Measurements from ENCODE around the gene C1orf52.

DNA sequence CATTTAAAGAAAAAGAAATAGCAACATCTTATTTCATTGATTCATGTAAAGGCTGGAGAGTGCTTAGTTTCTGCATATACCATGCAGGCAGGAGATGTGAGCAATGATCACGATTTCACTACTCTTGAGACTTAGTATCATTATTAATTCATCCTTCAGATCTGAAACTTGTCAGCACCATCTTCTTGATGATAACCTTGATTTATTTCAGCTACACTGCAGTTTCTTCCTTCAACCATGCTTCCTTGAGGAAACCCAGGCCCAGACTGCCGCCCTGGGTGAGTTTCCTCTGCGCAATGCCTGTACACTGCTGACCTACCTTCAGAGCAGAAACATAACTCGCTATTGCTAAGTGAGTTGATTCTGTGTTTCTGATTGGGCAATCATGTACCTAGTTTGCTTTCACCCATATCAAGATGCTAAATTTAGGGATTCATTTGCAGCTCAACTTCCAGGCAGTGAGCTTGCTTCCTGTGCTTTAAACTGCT, 30.4 kb upstream of the C1orf52 start:
- TF ChIP-seq POLR2A (IDR thresholded peaks at IDR 0.05; ENCODE audit: low read depth, low read length), result no peak
- TF ChIP-seq POLR2AphosphoS5 (IDR thresholded peaks at IDR 0.05; ENCODE audit: low read depth, low read length), result no peak
- no peak for TF ChIP-seq SPI1 (IDR thresholded peaks at IDR 0.05; ENCODE audit: low read depth, low read length)
- no peak for TF ChIP-seq TAF1 (IDR thresholded peaks at IDR 0.05; ENCODE audit: low read depth, low read length)
- TF ChIP-seq POU2F2 (IDR thresholded peaks at IDR 0.05; ENCODE audit: low read depth, low read length), result no peak
